HG02938 (cell line): ENCODE measurements around the gene ELMO1.

ENCODE experiments used
- ATAC-seq: cut with Tn5 transposase; IDR thresholded peaks from one replicate; pipeline ENCODE4 v1.9.1; 2021; ENCODE audit warnings: mild to moderate bottlenecking, moderate library complexity; ENCODE audit not compliant: unreplicated experiment

The ELMO1 gene

DNA sequence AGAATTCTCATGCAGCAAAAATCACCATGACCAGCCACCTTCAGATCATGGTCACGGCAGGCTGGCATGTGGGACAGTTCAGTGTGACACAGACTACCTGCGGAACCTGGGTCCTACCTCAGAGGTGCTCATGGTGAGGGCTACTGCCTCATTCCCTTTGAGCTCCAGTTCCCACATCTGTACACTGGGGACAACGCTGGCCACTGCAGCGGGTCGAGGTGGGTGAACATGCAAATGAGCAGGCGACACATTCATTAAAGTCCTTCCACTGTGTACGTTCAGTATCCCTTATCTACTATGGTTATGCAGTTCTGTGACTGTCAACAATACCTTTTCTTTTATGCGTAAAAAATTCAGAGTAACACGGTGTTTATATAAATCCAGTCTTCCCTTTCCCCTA, 505.7 kb downstream of the ELMO1 start:
- ATAC-seq = no peak

DNA sequence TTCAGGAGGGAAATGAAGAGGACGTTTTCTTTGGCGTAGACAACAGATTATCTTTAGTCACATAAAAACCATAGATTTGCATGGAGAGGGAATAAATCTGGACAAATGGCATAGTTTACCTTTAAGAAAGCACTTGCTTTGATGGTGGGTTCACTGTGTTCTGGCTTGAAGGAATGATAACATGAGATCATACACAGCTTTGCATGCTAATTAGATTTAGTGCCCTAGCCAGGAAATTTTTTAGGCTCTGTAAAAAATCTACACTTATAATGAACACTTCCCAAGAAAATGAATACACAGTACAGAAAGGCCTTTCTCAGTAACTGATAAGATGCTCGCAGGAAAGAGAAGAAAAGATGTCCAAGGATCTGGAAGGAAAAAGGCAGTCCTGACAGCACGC, 506.1 kb downstream of the ELMO1 start:
- no peak for ATAC-seq

- ATAC-seq = no peak
These were observed 506.6 kb downstream of the ELMO1 start for GRCh38 chr7:36942025-36942424.

GRCh38 chr7:36941359-36941758, 507.3 kb downstream of the ELMO1 start:
- no peak for ATAC-seq

DNA sequence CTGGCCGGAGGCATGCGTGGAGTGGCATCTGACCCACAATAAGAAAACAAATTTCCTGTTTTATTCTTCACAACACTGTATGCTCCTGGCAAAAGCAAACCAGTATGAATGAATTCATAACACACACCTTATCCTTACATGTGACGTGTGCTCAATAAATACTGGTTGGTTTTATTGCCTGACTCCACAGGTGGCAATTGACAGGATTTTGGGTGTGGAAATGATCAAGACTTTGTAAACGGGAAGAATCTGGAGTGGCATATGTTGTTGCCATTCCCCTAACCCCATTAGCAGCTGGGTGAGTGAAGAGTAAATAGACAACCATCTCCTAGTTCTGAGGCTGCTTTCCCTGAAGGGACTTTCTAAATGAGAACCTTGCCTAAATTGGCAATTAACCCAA, 508.8 kb downstream of the ELMO1 start:
- ATAC-seq = no peak

GRCh38 chr7:36937754-36938563, 510.7 kb downstream of the ELMO1 start:
- no peak for ATAC-seq

DNA sequence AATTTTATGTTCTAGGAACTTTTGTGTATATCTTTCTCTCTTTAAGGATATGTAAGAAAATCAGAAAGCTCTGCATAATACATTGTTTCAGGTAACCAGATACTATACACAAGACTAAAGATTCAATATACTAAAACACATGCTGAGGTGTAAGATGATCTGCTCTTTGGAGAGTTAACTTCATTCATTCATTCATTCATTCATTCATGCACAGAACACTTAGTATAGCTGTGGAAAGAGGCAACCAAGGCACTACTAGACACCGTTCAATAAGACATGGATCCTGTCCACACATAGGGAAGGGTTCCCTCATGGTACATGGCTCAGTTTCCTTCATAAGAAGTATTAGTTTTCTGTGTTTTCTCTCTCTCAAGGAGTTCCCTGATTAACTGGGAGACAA, 516.8 kb downstream of the ELMO1 start:
- no peak for ATAC-seq

GRCh38 chr7:36929791-36930190, 518.9 kb downstream of the ELMO1 start:
- ATAC-seq = no peak

DNA sequence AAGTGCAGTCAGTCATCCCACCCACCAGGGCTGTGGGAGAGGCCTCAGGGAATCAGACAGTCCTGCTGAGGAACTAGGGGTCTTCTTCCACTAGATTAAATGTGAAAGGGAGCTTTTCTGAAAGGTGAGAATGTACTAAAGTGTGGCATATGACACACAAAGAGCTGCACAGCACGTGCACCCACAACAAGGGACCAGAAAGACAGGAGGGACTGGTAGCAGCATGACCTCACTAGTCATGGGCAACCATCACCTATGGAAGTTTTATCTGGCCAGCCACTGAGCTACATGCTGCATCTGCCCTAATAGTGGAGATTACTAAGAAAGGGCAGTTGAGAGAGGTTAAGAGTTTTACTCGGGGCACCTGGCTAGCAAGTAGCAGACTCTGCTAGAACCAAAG, 519.9 kb downstream of the ELMO1 start:
- no peak for ATAC-seq

GRCh38 chr7:36928311-36928710, 520.4 kb downstream of the ELMO1 start:
- no peak for ATAC-seq

DNA sequence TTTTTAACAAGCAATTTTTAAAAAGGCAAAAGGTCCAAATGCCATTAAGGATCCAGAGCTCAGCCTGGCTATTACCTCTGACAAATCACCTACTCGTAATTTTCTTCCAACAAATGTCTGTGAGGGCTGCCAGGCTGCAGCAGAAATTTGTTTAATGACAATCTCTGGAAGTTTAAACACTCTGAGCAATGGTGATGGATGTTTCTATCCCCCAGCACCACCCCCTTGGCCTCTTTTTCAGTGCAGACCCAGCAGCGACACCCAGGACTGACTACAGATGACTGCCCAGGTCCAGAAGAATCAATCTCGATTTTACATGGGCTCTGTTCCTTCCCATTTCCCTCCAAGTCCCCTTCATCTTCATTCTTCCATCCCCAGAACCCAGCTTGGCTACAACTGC, 523.0 kb downstream of the ELMO1 start:
- ATAC-seq = no peak

DNA sequence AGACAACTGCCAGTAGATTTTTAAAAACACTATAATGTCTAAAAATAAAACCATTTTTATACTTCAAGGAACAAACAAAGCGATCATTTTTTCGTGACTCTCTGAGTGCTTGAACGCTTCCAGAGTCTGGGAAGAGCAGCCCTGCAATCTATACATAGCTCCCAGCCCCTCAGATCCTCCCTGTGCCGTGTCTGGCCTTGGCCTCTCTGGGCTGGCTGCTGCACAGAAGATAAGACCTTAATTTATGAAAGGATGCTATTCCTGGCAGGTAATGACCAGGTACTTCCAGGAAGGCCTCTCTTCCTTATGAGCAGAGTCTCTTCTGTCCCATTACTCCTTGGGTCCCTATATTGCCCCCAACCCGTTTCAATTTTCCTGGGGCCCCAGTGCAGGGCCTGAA, 523.5 kb downstream of the ELMO1 start:
- no peak for ATAC-seq

DNA sequence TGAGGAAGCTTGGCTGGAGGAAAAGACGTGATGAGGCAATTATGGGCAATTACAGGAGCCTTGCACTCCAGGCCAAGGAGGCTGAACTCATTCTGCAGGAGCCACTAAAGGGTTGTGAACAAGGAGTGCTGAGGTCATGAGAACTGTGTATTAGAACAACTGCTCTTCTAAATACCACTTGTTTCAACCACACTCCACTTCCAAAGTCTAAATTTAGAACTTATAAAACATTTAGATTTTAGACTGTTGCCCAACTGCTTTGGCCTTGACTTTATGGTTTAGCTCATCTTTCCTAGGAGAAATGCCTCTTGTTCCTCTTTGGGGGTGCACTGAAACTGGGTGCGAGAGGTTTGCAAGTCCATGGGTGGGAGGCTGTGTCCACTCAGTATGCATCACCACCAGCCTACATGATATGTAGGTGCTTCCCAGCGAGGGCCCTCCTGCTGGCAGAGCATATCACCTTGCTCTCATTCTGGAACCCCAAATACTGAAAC, 524.7 kb downstream of the ELMO1 start:
- ATAC-seq = no peak

GRCh38 chr7:36923185-36923584, 525.5 kb downstream of the ELMO1 start:
- no peak for ATAC-seq

DNA sequence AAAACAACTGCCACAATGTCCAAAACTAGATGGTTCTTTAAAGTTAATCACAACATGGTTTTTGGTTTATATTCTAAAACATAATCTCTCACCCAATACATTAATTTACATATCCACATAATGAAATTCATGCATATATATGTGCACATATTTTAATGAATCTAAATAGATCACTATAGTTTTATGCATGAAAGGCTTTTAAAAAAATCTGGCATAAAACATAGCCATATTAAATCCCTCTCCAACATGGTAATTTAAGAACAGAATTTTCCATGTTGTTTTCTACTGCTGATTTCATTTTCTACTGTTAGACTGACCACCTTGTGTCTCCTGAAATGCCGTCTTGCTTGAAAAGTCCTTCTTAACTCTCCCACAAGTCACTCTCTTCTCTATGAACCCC, 528.2 kb downstream of the ELMO1 start:
- no peak for ATAC-seq

GRCh38 chr7:36919738-36920137, 528.9 kb downstream of the ELMO1 start:
- no peak for ATAC-seq

DNA sequence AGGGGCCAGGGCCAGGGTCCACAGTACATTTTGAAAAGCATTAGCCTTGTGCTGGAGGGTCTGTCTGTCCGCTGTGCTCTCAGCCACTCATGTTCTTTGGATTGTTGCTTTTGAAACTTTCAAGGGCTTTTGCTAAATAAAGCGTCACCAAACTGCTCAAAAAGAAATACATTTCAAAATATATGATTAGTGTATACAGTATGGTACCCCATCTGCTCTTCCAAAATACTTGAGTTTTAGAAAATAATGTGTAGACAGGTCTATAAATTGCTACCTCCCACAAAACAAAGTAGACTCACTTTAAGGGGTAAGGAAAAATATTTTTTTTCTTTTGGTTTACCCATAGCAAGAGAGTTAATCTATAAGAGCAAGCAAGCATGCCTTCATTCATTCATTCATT, 530.1 kb downstream of the ELMO1 start:
- ATAC-seq = no peak

DNA sequence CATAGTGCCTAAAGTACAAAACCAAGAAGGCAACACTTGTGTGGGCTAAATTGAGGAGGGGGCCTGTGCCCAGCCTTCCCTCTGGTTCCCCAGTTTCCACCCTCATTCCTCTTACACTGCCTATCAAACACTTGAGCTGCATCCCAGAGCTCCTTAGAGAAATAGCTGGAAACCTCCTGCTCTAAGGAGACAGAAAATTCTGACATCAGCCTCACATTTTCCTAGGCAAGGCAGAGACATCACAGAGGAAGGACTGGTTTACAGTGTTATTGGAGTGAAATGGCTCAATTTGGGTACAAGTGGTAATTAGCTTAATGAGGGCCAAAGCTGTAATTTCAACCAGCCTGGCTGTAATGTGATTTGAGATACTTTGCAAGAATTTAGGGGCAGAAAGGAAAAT, 532.0 kb downstream of the ELMO1 start:
- no peak for ATAC-seq

- ATAC-seq = no peak
These were observed 532.5 kb downstream of the ELMO1 start for GRCh38 chr7:36916116-36916515.

GRCh38 chr7:36911788-36912187, 536.9 kb downstream of the ELMO1 start:
- no peak for ATAC-seq

GRCh38 chr7:36910859-36911258, 537.8 kb downstream of the ELMO1 start:
- ATAC-seq = no peak

DNA sequence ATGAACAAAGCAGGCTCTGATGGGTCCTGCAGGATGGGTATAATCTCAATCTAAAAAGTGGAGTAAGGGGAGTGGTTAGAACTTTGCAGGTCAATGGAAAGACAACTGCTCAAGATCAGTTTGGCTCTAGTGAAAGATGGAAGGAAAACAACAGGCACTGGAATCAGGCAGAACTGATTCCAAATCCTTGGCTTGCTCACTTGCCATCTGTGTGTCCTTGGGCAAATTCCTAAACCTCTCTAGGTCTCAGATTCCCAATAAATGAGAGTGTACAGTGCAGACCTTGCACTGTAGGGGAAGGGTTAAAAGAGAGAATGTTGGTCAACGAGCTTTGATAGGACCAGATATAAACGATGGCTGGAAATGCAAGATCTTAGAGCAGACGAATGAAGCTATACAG, 538.3 kb downstream of the ELMO1 start:
- no peak for ATAC-seq
